ENCODE results near the gene PPM1N.
"Not testable (repeated sequence)": the region's sequence is repeated elsewhere in the genome, so short reads cannot be mapped to it uniquely, and the experiment has no call there.

The PPM1N gene

GRCh38 chr19:45507872-45508416 lies 9.7 kb downstream of the PPM1N start:
- no peak for DNase-seq (ENCODE audit: low read depth in 2 of 2)

DNA sequence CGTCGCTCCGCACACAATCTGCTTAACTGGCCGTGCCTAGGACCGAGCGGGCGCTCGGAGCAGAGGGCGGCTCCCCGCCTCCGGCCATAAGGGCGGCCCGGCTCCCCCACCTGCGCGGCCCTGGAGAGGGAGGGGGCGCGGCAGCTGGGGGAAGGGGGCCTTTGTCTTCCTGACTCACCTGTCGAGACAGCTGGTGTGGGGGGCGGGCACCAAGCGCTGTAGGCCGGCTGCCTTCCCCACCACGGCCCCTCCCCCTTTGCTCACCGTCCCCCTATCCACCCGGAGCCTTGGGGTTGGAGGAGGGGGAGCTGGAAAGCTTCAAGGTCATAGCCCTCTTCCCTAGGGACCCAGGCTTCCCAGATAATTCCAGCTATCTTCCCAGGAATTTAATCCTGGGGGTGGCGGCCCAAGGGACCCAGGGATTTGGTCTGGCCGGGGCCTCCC lies 10.2 kb downstream of the PPM1N start:
- DNase-seq (ENCODE audit: low read depth in 2 of 2) = no peak

- no peak for DNase-seq (ENCODE audit: low read depth in 2 of 2)
Observed at GRCh38 chr19:45508861-45509691, 10.8 kb downstream of the PPM1N start.

DNA sequence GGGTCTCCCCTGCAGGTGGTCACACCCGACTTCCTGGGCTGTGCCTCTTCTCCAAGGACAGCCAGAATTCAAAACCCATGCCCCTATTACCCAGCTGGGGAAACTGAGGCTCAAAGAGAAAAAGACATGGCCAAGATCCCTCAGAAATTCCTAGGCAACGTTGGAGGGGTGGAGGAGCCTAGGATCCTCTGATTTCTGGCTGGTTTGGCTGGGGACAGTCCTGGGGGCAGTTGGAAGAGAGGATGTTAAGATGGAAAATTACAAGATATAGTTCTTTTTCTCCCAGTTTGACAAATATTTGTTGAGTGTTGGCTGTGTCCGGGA lies 11.4 kb downstream of the PPM1N start:
- DNase-seq (ENCODE audit: low read depth in 2 of 2) = no peak

DNA sequence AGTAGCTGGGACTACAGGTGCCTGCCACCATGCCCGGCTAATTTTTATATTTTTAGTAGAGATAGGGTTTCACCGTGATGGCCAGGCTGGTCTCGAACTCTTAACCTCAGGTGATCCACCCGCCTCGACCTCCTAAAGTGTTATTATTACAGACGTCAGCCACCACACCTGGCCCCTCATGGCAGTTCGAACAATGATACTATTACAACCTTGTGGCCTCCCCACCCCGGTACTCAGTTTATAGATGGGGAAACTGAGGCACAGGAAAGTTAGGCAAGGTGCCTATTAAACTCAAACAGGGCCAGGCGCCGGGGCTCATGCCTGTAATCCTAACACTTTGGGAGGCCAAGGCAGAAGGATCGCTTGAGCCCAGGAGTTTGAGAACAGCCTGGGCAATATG lies 12.1 kb downstream of the PPM1N start:
- not testable (repeated sequence) for DNase-seq (ENCODE audit: low read depth in 2 of 2)

DNA sequence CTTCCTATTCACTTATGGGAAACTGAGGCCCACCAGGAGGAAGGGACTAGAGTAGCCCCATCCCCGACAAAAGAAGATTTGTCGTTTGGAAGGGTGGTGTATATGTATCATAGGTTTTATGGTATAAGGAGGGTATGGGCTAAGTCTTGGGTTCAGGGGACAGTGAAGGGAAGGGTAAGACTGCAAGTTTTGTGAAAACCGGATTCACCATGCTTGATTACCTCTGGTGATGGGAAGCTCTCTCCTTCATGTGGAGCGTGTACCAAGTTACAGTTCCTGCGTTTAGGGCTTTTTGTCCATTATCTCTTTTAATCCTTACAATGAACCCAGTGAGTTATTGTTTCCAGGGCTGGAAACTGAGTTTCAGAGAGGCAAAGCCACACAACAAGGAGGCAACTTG lies 12.8 kb downstream of the PPM1N start:
- DNase-seq (ENCODE audit: low read depth in 2 of 2) = no peak

DNA sequence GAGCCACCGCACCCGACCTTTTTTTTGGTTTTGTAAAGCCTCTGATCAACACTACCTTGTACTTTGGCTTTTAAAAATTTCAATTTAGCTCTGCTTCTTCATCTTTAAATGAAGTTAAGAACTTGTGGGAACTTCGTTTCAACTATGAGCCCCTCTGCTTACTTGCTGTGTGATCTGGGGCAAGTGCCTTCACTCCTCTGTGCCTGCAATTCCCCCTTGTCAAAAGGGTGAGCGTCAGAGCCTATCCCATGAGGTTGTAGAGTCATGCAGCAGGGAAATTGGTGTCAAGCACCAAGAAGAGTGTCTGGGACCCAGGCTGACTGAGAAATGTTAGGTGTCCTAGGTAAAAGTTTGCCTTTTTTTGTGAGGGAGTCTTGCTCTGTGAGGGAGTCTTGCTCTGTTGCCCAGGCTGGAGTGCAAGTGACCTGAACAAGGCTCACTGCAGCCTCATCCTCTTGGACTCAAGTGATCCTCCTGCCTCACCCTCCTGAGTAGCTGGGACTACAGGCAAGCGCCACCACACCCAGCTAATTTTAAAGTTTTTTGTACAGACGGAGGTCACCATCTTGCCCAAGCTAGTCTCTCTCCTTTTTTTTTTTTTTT lies 14.7 kb downstream of the PPM1N start:
- DNase-seq (ENCODE audit: low read depth in 2 of 2) = no peak

DNA sequence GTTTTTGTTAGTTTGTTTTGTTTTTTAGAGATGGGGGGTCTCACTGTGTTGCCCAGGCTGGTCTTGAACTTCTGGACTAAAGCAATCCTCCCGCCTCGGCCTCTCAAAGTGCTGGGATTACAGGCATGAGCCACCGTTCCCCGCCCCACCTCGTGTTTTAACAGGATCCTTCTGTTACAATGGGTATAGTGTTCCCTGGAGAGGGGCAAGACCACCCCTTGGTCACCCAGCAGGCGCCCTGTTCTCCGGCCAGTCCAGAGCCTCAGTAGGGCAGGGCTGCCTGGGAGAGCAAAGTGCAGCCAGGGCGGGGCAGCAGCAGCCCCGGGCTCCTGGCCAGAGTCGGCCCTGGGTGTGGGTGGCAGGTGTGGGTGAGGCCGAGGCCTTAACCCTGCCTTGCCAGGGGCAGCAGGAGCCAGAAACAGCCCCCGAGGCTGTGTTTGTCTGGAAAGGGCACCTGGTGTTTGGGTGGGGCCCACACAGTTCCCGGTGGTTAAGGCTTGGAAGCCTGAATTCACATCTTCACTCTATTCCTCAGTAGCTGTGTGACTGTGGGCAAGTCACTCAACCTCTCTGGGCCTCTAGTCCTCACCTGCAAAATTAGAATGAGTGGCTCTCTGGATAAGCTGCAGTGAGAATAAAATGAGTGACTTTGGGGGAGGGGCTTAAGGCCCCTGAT lies 16.3 kb downstream of the PPM1N start:
- no peak for DNase-seq (ENCODE audit: low read depth in 2 of 2)

DNA sequence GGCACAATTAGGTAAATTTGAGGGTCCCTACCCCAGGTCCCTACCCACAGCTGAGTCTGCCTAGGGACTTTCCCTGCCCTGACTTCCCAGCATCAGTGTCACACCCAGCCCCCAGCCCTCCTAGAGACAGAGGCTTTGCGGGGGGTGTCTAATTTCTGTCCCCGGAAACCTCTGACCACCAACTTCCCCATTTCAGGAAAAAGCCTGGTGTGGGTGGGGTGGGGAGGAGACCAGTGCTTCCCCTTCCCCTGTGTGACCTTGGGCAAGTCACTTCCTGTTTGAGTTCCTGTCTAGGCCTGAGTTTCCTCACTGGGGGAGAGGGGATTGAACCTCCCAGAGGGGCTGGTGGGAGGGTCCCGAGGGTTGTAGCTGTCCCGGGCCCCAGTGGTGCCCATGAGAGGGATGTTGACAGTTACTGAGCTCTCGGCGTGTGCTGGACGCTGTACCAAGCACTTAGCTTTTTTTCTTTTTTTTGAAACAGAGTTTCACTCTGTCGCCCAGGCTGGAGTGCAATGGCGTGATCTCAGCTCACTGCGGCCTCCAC lies 16.9 kb downstream of the PPM1N start:
- no peak for DNase-seq (ENCODE audit: low read depth in 2 of 2)

GRCh38 chr19:45515807-45516401 lies 17.7 kb downstream of the PPM1N start:
- no peak for DNase-seq (ENCODE audit: low read depth in 2 of 2)

GRCh38 chr19:45517238-45517637 lies 19.0 kb downstream of the PPM1N start:
- no peak for DNase-seq (ENCODE audit: low read depth in 2 of 2)

DNA sequence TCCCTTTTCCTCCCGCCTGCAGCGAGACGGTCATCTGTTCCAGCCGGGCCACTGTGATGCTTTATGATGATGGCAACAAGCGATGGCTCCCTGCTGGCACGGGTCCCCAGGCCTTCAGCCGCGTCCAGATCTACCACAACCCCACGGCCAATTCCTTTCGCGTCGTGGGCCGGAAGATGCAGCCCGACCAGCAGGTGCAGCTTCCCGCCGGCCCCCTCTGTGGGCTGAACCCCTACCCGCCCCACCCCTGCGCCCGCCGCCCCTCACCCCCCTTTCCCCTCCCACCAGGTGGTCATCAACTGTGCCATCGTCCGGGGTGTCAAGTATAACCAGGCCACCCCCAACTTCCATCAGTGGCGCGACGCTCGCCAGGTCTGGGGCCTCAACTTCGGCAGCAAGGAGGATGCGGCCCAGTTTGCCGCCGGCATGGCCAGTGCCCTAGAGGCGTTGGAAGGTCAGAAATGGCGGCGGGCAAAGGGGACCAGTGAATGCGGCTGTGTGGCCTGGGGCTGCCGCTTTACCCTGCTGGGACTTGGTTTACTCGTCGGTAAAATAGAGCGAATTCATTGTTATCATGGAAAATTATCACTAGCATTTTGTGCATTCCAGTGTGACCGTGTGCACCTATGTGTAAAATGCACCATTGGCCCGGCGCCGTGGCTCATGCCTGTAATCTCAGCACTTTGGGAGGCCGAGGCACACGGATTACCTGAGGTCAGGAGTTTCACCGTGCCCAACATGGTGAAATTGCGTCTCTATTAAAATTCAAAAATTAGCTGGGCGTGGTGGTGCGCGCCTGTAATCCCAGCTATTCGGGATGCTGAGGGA lies 19.6 kb downstream of the PPM1N start:
- no peak for DNase-seq (ENCODE audit: low read depth in 2 of 2)

- no peak for DNase-seq (ENCODE audit: low read depth in 2 of 2)
Observed at GRCh38 chr19:45518469-45518826, 20.2 kb downstream of the PPM1N start.

GRCh38 chr19:45522010-45522941 lies 24.0 kb downstream of the PPM1N start:
- no peak for DNase-seq (ENCODE audit: low read depth in 2 of 2)

DNA sequence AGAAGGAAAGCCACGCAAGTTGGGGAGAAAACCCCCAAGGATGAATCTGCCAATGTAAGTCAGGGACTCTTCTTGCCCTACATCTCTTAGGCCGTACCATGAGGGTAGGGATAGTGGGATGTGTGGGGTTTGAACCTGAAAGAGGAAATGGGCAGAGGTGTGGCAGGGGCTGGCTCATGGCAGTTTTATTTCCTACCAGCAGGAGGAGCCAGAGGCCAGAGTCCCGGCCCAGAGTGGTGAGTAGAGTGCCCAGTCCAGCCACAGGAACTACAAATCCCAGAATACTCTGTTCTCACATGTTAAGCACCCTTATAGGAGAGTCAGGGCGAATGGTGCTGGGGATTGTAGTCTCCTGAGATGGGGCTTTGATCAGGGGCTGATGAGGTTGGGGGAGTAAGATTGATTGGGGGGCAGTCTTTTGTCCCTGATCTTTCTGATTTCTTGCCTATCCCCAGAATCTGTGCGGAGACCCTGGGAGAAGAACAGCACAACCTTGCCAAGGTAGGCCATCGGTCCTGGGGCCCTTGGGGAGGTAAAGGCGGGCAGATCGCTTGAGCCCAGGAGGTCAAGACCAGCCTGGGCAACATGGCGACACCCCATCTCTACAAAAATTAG lies 25.5 kb downstream of the PPM1N start:
- DNase-seq (ENCODE audit: low read depth in 2 of 2) = peak; percentile 57 to 64

DNA sequence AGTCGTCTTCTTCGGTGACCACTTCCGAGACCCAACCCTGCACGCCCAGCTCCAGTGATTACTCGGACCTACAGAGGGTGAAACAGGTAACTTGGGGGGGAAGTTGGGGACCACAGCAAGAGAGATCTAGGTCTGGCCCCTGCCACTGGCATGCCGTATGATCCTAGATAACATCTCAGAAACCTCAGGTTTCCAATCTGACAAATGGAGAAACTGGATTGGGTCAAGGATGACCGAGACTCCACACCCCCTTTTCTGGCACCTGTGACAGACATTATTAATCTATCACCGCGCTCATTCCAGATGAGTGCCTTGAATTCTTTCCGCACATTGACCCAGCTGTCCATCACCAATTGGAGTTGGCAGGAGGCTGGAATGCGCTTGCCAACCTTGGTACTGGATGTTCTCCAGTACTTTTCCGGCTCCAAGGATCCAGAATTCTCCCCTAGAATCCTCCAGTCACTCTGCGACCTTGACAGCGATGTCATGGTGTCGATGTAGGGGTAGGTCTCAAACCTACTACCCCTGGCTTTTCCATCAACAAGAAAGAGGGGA lies 26.4 kb downstream of the PPM1N start:
- DNase-seq (ENCODE audit: low read depth in 2 of 2) = no peak

- no peak for DNase-seq (ENCODE audit: low read depth in 2 of 2)
Observed at GRCh38 chr19:45526143-45526542, 27.9 kb downstream of the PPM1N start.

- no peak for DNase-seq (ENCODE audit: low read depth in 2 of 2)
Observed at GRCh38 chr19:45526971-45527370, 28.7 kb downstream of the PPM1N start.

GRCh38 chr19:45527731-45528130 lies 29.5 kb downstream of the PPM1N start:
- no peak for DNase-seq (ENCODE audit: low read depth in 2 of 2)
